Fibroblast of lung (primary cell): ENCODE results near the gene CLDN9.

ENCODE experiments used
- CTCF ChIP-seq, 2 donors: IDR thresholded peaks in 1 of 2; conservative IDR thresholded peaks in 1 of 2; 1 replicate in 1 of 2; 2 replicates in 1 of 2; pipeline ENCODE4 v1.5.1; 2011 to 2012; ENCODE audit warnings: low read length in 2 of 2, control low read depth in 1 of 2, inconsistent platforms in 1 of 2, low read depth in 1 of 2, mild to moderate bottlenecking in 1 of 2
- EZH2 ChIP-seq: IDR thresholded peaks from 2 replicates; pipeline ENCODE4 v1.5.1; 2012; ENCODE audit warnings: low read length, control low read depth, mild to moderate bottlenecking; ENCODE audit errors: missing control alignments

DNA sequence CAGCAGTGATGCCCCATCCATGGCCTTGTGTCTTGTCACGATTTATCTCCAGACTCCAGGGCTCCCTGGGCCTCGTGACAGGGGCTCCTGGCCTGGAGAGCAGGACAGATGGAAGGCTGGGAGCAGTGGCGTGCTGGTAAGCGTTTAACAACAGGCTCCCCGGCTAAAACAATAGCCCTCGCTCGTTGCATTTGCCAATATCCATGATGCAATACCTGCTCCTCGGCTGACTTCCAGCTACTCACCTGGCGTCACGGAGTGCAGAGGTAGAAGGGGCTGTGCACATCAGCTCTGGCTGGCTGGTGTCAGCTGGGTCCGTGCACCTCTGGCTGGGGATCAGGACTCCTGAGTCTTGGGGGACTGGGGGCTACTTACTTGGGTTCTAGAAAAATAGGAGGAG is 25.5 kb downstream of the CLDN9 start:
- TF ChIP-seq CTCF (conservative IDR thresholded peaks at IDR 0.05 in 1 of 2, IDR thresholded peaks at IDR 0.05 in 1 of 2; ENCODE audit: low read depth in 1 of 2, low read length in 2 of 2) (no peak), EZH2 (no peak)
